Measurements from ENCODE around the gene LTBP1.

The LTBP1 gene

DNA sequence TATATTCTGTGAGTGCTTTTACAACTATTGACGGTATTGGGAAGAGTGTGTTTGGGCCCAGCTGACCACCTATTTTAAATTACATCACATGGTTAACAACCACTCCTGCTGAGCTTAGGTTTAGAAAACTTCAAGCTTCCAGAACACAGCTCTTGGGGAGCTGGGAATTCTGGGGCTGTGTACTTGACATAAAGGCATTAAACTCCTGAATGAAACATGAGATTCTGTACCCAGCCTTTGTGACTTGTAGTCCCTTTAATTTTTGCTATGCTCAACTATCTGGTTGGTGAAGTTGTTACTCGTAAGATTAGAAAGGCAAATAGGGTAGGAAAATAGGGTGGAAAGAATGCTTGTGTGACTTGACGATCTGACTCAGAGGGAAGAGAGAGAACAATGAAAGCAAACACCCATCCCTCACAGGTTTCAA, 66.9 kb downstream of the LTBP1 start:
- DNase-seq: no peak

DNA sequence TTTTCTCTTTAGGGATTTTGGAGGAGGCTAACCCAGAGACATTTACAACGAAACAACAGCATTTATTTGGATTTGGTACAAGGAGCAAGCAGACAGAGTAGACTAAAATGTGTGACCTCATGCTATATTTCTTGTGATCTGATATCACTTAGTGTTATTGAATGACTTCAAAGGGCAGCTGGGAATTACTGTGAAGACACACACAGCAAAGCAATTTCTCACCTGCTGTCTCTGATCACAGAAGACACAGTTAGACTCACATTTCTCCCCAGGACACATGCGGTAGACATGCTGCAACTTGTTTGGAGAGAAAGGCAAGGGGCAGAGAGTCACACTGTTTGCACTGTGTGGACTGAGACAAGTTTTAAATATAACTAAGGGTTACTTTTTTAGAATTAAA, 67.5 kb downstream of the LTBP1 start:
- DNase-seq: no peak

DNA sequence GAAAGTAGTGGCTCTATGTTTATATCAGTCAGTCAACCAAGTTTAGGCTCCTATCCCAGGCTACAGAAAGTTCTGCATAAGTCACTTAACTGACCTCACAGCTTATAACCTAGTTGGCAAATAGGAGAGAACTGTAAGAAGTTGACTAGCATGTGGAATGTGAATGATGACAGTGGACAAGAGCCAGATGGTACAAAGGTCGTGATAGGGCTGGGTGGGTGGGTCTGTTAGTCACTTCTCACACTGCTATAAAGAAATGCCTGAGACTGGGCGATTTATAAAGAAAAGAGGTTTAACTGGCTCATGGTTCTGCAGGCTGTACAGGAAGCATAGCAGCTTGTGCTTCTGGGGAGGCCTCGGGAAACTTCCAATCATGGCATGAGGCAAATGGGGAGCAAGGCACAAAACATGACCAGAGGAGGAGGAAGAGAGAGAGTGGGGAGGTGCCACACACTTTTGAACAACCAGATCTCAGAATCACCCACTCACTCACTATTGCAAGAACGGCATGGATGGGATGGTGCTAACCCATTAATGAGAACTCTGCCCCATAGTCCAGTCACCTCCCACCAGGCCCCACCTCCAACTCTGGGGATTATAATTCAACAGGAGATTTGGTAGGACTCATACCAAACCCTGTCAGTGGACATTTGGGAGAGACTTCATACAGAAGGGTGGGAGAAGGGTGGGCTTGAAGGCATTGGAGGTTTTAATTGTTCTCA, 68.8 kb downstream of the LTBP1 start:
- no peak for DNase-seq

DNA sequence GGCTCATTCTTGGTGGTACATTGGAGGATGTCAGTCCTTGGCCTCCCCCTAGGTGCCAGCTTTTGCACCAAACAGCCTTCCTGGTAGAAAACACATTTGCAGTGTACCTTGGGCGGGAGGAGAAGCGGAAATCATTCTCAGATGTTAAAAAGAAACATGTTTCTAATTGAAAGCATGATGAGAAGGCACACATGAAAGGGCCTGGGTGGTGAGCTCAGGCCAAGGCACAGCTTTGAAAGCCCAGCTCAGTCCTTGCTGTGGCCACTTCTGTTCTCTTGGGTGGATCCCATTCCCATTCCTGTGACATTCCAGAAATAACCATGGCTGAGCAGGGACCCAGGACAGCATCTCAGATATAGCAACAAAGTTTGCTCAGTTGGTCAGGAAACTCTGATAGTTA, 71.5 kb downstream of the LTBP1 start:
- no peak for DNase-seq

DNA sequence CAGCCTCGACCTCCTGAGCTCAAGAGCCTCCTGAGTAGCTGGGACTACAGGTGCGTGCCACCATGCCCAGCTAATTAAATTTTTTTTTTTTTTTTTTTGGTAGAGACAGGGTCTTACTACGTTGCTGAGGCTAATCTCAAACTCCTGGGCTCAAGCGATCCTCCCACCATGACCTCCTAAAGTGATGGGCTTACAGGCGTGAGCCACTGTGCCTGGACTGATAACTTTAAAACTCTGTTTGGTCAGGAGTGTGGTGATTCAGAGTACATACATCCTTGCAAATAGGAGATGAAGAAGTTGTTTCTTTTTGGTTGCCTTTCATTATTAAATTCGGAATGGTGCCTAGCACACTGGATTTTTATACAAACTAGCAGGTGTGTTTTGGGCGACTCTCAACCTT, 73.0 kb downstream of the LTBP1 start:
- no peak for DNase-seq

DNA sequence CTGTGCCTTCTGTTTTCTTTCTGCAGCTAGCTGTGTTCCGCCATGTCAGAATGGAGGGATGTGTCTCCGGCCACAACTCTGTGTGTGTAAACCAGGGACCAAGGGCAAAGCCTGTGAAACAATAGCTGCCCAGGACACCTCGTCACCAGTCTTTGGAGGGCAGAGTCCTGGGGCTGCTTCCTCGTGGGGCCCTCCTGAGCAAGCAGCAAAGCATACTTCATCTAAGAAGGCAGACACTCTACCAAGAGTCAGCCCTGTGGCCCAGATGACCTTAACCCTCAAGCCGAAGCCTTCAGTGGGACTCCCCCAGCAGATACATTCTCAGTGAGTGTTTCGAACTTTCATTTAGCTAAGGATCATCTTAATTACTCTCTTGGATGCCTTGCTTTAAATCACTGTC, 74.1 kb downstream of the LTBP1 start:
- no peak for DNase-seq

DNA sequence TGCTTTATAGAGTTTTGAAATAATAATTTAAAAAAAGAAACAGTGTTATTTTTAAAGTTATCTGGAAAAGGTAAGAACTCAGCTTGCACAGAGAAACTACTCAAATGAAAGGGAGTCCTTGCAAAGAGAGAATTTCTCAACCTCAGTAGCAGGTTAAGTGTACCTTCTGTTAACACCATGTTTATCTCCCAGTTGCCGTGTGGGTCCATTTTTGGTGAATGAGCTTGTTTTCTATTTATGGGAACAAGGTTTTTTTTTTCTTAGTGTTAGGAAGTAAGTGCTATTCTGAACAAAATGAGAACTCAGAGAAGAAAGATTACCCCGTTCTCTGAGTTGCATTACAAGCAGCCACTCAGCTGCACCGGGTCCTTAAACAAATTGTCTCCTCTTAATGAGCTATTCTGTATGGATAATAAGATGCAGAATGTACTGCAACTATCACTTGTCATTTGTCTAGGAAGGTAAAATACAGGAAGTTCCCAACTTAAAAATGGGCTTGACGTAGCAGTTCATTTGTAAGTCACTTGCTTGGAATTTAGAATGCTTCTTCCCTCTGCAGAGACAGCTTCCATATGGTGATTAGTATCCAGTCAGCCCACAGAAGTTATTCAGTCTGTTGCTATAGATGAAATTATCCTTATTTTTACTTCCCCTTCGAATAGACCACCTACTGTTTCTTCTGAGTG, 74.9 kb downstream of the LTBP1 start:
- no peak for DNase-seq

DNA sequence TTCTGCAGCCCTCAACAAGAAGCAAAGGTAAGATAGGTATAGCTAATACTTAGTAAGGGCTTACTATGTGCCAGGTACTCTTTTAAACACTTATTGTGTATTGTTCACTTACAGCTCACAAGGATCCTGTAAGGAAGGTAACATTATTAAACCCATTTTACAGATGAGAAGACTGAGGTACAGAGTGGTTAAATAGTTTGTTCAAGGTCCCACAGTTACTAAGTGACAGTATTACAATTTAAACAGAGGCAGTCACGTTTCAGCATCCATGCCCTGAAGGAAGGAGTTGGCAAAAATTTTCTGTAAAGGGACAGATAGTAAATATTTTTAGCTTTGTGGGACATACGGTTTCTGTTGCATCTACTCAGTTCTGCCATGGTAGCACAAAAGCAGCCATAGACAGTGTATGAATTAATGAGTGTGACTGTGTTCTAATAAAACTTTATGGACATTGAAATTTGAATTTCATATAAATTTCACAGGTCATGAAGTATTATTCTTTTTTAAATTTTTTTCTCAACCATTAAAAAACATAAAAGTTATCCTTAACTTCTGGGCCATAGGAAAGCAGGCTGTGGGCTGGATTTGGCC, 75.7 kb downstream of the LTBP1 start:
- DNase-seq: no peak

DNA sequence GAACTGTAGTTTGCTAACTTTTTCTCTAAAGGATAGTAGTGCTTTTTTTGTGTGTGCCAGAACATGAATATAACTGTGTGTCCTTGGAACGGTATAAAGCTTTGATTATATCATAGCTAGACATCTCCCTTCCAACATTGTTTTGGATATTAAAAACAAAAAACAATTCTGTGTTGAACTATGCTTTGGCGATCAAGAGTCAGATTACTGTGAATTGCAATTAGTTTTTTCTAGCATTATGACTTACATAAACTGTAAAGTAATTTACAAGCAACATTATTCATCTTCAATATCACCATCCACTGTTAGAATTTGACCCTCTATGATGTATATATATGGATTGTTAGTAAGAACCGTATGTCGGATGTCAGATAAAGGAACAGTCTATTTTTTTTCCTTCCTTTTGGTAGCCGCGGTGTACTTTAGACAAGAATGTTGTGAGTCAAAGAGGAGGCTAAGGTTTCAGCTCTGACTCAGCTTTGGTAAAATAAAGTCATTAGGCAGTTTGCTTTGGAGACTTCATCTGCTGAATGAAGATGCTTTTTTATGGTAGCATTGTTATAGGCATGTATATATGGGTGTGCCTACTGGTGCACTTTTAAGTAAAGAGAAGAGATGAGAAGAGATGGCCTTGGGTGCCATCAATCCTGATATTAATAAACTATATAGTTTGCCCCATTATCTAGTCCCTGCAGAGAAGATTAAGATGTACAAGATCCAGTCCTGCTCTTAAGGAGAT, 76.4 kb downstream of the LTBP1 start:
- DNase-seq: no peak

DNA sequence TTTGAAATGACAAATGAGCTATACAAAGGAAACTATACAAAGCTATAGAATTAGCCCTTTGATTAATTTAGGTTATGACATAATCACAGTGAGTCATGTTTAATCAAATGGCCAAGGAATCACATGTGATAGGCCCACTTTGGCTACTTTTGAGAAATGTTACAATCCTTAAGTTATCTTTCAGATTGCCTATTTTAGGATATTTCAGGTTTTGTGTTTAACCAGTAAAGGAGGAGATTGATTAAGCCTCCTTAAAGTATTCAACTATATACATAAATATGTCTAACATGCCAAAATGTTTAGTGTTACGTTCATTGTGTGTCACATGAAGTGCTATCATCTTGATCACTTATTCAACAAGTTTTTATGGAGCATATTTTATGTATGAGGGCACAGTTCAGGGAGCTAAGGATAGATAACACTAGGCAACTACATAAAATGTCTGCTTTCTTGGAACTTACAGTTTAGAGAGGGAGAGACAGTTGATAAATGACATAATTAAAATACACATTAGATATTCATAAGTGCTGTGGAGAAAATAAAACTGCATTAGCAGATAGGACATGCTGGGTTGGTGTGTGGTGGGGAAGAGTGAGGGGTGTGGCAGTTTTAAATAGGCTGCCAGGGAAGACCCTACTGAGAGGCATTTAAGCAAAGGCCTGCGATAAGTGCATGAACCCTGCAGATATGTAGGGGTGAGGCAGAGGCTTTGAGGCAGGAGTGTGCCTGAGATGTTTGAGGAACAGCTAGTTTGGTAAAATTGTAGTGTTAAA, 77.2 kb downstream of the LTBP1 start:
- no peak for DNase-seq

DNA sequence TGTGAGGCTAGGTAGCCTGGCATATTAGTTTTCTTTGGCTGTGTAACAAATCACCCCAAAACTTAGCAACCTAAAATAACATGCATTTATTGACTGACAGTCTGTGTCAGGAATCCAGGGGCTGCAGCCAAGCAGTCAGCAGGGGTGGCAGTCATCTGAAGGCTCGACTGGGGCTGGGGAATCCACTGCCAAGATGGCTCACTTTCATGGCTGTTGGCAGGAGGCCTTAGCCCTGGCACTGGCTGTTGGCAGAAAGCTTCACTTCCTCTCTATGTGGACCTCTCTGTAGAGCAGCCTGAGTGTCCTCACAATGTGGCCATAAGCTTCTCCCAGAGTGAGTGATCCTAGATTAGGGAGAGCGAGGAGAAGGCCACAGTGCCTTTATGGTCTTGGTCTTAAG, 78.0 kb downstream of the LTBP1 start:
- DNase-seq: no peak

DNA sequence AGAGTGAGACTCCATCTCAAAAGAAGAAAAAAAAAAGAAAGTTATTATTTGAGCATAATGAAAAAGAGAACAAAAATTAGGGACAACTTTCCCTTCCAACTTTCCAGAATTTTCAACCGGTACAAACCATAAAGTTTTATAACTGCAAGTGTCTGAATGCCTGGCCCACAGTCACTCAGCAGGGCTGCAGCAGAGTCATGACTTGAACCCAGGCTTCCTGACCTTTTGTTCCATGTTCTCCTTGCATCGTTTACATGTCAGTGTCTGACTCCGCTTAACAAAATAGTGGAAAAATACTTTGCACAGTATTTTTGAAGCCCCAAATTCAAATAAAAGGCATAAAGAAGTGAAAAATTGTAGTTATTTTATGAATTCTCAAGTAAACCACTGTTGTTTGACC, 82.7 kb downstream of the LTBP1 start:
- DNase-seq: no peak

DNA sequence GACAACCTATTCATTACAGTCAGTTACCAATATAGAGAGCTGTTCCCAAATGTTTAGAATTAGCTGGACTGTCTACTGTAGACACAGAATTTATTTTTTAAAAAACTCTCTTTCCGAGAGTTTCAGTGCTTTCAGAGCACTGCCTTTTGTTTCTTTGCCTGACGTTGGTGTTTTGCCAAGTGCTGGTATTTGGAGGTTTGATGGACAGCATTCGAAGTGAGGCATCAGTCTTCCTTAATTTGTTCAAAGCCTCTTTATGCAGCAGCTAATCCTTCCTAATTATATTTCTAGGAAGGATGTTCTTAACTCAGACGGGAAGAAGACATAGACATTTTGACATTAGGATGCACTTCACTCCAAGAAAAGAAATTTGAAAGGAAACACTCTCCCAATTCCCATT, 83.2 kb downstream of the LTBP1 start:
- no peak for DNase-seq

DNA sequence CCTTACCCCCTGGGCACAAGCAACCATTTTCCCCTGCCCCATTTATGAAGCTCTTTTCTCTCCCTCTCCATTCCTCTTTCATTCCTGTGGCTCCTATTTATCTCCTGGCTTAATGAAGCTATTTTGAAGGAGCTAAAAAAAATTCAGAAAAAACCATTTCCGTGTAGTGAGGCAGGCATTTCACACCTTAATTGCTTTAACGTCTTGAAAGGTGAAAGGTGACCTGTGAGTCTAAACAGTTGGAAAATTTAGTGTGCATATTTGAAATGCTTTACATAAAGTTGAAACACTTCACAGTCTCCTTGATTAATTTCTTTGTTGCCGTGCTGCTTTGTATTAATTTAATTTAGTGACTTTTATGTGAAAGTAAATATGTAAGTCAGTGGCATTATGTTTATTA, 83.6 kb downstream of the LTBP1 start:
- no peak for DNase-seq

DNA sequence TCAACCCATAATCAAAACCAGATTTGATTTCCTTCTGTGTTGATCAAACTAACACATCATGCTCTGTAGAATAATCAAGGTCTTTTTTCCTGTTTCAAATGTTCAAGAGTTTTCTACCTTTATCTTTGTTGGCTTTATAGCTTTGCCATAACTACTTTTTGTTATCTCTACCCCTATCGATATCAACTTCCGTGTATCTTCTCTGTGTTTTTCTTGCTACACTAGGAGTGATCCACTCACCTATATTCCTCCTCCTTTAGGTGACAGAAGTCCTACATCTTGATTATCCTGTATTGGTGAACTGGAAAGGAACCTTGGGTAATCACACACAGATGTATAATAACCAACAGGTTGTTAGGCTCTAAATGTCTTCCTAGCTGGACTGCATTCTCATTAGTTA, 85.5 kb downstream of the LTBP1 start:
- DNase-seq: no peak

DNA sequence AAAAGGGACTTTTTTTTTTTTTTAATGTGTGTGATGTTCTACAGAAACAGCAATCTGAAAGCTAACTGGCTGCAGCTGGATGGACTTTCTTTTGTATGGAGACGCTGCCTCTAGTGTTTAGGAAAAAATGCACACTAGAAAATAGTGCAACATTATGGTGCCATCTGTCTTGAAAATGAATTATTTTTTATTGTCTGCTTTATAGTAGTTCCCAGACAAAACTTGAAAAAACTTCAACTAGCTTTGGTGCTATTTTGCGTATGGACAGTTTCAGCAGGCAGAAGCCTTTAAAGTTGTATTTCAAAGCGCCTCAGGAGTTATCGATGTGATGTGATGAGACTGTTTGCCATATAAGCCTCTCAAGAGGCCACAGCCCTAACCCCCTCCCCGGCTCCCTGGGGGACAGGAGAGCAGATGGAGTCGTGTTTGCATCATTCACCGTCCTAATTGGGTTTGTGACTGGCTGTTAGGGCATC, 86.9 kb downstream of the LTBP1 start:
- DNase-seq: peak; percentile 86

DNA sequence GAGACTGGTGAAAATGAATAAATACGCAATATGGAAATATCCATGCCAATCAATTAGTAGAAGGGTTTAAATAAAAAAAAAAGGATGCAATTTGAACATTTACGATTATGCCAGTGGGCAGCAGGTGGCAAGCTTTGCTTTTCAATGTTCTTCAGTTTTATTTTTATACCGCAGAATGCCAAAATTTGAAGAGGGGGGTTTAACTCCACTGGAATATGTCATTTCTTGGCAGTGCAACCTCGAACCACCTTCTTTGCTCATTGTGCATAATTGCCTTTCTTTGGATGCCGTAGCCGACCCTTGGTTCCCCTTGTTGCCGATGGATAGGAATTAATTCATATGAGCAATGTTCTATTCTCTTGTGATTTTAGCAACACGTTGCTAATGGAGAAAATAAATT, 88.0 kb downstream of the LTBP1 start:
- peak; percentile 9 for DNase-seq

DNA sequence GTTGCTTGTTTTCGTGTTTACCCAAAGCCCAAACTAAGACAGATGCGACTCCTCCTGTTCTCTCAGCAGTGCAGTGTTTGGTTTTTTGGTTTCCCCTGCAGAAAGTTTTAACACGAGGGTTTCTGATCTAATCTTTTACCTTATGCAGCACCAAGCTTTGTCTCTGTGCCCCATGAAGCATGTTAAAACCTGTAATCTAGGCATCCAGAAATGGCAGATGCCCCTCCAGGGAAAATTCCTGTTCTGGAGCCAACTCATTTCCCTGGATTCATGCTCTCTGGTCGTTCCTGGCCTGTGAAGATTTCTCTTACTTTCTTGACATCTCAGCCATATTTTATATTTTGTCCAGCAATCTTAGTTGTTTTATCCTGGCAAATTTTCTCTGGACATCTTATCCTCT, 91.5 kb downstream of the LTBP1 start:
- DNase-seq: no peak

DNA sequence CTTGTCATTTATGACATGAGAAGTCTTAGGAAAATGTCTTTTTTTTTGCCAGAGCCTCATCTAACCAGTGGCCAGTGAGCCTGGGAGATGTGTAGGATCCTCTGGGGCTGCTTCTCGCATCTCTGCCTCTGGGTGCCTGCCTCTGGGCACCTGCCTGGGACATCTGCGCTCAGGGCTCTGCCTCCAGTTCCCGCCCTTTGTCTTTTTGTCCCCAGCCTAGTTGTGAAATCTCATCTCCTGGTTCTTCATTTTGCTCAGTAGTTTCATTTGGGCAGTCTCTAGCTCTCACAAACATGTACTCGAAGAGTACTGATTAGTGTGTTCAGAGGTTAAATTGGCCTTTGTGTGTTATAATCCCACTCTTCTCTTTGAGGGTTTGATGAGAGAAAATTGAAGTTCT, 92.0 kb downstream of the LTBP1 start:
- DNase-seq: no peak

DNA sequence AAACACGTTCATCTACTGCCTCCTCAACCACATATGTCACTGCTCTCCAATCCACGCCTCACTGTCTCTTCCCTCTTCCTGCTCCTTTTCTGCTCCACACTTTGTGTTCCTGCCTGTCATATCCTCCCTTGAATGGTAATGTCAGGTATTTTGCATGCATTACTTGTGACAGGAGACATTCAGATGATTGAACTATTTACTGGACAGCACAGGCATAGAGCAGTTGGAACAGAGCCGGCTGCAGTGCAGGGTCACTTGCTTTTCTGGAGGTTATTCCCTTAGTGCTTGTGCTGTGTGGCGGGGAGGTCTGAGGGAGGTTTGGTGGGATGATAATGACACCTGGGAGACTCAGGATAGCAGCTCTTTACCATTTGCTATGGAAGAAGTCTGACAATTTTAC, 93.8 kb downstream of the LTBP1 start:
- no peak for DNase-seq

DNA sequence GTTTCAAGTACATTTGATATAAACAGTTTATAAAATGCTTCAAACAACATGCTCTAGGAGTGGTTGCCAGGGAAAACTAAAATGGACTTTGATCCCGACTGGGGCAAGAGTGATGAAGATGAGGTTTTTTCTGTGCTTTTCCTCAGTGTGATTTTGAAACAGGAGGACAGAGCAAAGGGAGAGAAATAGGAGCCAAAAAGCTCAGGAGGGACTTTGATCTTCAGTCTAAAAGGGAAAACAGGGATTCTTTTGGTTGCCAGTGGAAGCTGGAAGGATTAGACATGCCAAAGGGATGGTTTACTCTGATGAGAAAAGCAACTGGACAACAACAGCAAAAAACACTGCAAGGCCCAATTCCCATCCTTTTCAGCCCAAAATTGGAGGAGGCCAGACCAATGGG, 95.5 kb downstream of the LTBP1 start:
- no peak for DNase-seq

DNA sequence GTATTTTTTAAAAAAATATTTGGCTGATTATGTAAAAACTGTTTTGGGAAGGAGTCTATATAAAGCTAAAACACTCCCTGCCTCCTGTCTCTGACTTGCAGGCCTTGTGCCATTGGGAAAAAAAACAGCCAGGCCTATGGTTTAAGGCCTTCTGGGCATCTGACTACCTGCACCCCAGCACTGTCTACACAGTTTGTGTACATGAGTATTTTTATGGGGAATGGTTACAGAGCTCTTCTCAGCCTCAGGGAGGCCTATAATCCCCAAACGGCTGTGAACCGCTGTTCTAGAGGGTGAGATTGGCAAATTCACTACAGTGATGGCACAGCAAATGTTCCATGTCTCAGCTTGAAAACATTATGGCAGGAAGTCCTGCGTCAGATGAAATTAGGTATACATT, 96.1 kb downstream of the LTBP1 start:
- DNase-seq: no peak

DNA sequence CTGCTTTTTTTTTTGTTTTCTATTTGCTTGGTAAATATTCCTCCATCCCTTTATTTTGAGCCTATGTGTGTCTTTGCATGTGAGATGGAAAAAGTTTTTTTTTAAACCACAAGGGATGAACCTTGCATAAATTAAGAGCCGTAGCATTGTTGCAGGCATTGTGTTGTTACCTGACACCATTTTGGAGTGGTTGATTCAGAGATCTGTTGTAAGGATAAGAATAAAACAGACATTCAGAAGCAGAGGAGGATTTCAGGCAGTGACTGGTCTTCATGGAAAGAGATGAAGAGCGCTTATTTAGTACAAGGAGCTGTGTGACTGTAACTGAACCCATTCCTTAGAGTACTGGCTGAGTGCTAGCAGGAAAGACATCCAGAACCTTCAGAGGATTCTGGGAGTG, 101.2 kb downstream of the LTBP1 start:
- no peak for DNase-seq
